NCI-H2171 treated with DMSO at 0.1 percent for 48 hours (cell line): ENCODE data around the gene CYP2E1.
"Not testable (repeated sequence)": the region's sequence is repeated elsewhere in the genome, so short reads cannot be mapped to it uniquely, and the experiment has no call there.

Experiments used
- DNase-seq: peaks from one replicate; lab custom pipeline; 2025; lab: John Stamatoyannopoulos, UW

CYP2E1 gene

GRCh38 chr10:133526957-133527588, at the start of gene CYP2E1:
Gene CYP2E1, plus strand, starts transcription at chr10:133527363. Its CDS starts 33 bp downstream, at chr10:133527396.
- DNase-seq, result no peak

- DNase-seq, result no peak
These were observed 46.0 kb upstream of the CYP2E1 start for GRCh38 chr10:133481086-133481643.

- no peak for DNase-seq
These were observed 45.5 kb upstream of the CYP2E1 start for GRCh38 chr10:133481657-133482056.

GRCh38 chr10:133484818-133485217, 42.3 kb upstream of the CYP2E1 start:
- no peak for DNase-seq

GRCh38 chr10:133487085-133487484, 40.1 kb upstream of the CYP2E1 start:
- DNase-seq, result no peak

- DNase-seq, result no peak
These were observed 38.8 kb upstream of the CYP2E1 start for GRCh38 chr10:133488354-133488753.

- no peak for DNase-seq
These were observed 37.2 kb upstream of the CYP2E1 start for GRCh38 chr10:133489816-133490588.

- DNase-seq, result not testable (repeated sequence)
These were observed 33.6 kb upstream of the CYP2E1 start for GRCh38 chr10:133493562-133493961.

- DNase-seq, result peak; percentile 0
These were observed 29.8 kb upstream of the CYP2E1 start for GRCh38 chr10:133497363-133497762.

GRCh38 chr10:133499176-133499575, 28.0 kb upstream of the CYP2E1 start:
- not testable (repeated sequence) for DNase-seq

GRCh38 chr10:133500897-133501296, 26.3 kb upstream of the CYP2E1 start:
- not testable (repeated sequence) for DNase-seq

GRCh38 chr10:133509700-133510099, 17.5 kb upstream of the CYP2E1 start:
- DNase-seq, result no peak

- DNase-seq, result peak; percentile 0
These were observed 15.8 kb upstream of the CYP2E1 start for GRCh38 chr10:133511408-133511807.

- no peak for DNase-seq
These were observed 15.1 kb upstream of the CYP2E1 start for GRCh38 chr10:133511907-133512528.

- DNase-seq, result no peak
These were observed 11.7 kb upstream of the CYP2E1 start for GRCh38 chr10:133515471-133515870.

GRCh38 chr10:133516057-133516456, 11.1 kb upstream of the CYP2E1 start:
- no peak for DNase-seq

GRCh38 chr10:133518517-133518916, 8.6 kb upstream of the CYP2E1 start:
- not testable (repeated sequence) for DNase-seq

GRCh38 chr10:133520193-133520738, 6.9 kb upstream of the CYP2E1 start:
- DNase-seq, result peak; percentile 65

GRCh38 chr10:133523631-133524203, 3.4 kb upstream of the CYP2E1 start:
- no peak for DNase-seq

GRCh38 chr10:133525444-133525843, 1.7 kb upstream of the CYP2E1 start:
- DNase-seq, result no peak

GRCh38 chr10:133527771-133528271, 658 bp downstream of the CYP2E1 start:
- no peak for DNase-seq
